Stimulated activated memory B cell treated with anti-CD40 and anti-IgM and Interleukin-4, amounts not matched to agents 10 μg/mL and 1 μg/mL and 100 μg/mL, for 72 hours (primary cell): ENCODE measurements around the gene CCDC3.
"Not testable (repeated sequence)": the region's sequence is repeated elsewhere in the genome, so short reads cannot be mapped to it uniquely, and the experiment has no call there.

Experiments used
- ATAC-seq: fragments of 150-1000 bp; cut with Tn5 transposase; 2 replicates; pipeline ENCODE4 v1.10.0; 2021
- H3K27ac Mint-ChIP-seq: one replicate; pipeline ENCODE4 v1.8.0; 2022; ENCODE audit warnings: mild to moderate bottlenecking, mixed read lengths
- H3K27me3 Mint-ChIP-seq: one replicate; pipeline ENCODE4 v1.8.0; 2022; ENCODE audit warnings: mixed read lengths
- H3K36me3 Mint-ChIP-seq: one replicate; pipeline ENCODE4 v1.8.0; 2022; ENCODE audit warnings: mixed read lengths
- H3K4me1 Mint-ChIP-seq: one replicate; pipeline ENCODE4 v1.8.0; 2022; ENCODE audit warnings: mixed read lengths
- H3K4me3 Mint-ChIP-seq: one replicate; pipeline ENCODE4 v1.8.0; 2022; ENCODE audit warnings: mild to moderate bottlenecking, moderate library complexity, mixed read lengths
- H3K9me3 Mint-ChIP-seq: one replicate; pipeline ENCODE4 v1.8.0; 2022; ENCODE audit warnings: mixed read lengths

CCDC3 gene

GRCh38 chr10:12875100-12875499 lies 126.4 kb downstream of the CCDC3 start:
- Mint-ChIP-seq H3K9me3 (no peaks in the 10 kb centered on the region), H3K36me3 (no peaks in the 10 kb centered on the region), H3K27ac (no peak overlapping the region), H3K27me3 (peaks cover 36% of the 10 kb centered on the region), H3K4me3 (no peak overlapping the region), H3K4me1 (no peaks in the 10 kb centered on the region)
- ATAC-seq, result no peak

- H3K27me3 Mint-ChIP-seq, result peaks cover 36% of the 10 kb centered on the region
- H3K9me3 Mint-ChIP-seq, result no peaks in the 10 kb centered on the region
- no peak overlapping the region for H3K27ac Mint-ChIP-seq
- no peaks in the 10 kb centered on the region for H3K36me3 Mint-ChIP-seq
- ATAC-seq, result no peak
- no peaks in the 10 kb centered on the region for H3K4me1 Mint-ChIP-seq
- H3K4me3 Mint-ChIP-seq, result no peak overlapping the region
Measured at GRCh38 chr10:12874501-12874900, 127.0 kb downstream of the CCDC3 start.

- ATAC-seq, result no peak
- peaks cover 34% of the 10 kb centered on the region for H3K27me3 Mint-ChIP-seq
- no peaks in the 10 kb centered on the region for H3K4me1 Mint-ChIP-seq
- H3K36me3 Mint-ChIP-seq, result no peaks in the 10 kb centered on the region
- H3K9me3 Mint-ChIP-seq, result no peaks in the 10 kb centered on the region
- H3K4me3 Mint-ChIP-seq, result no peak overlapping the region
- H3K27ac Mint-ChIP-seq, result no peak overlapping the region
Measured at GRCh38 chr10:12873172-12873571, 128.3 kb downstream of the CCDC3 start.

- no peak overlapping the region for H3K27ac Mint-ChIP-seq
- H3K27me3 Mint-ChIP-seq, result peaks cover 28% of the 10 kb centered on the region
- no peaks in the 10 kb centered on the region for H3K4me1 Mint-ChIP-seq
- no peaks in the 10 kb centered on the region for H3K9me3 Mint-ChIP-seq
- no peak overlapping the region for H3K4me3 Mint-ChIP-seq
- H3K36me3 Mint-ChIP-seq, result no peaks in the 10 kb centered on the region
- ATAC-seq, result no peak
Measured at GRCh38 chr10:12872577-12872976, 128.9 kb downstream of the CCDC3 start.

- ATAC-seq, result no peak
- no peak overlapping the region for H3K4me3 Mint-ChIP-seq
- H3K36me3 Mint-ChIP-seq, result no peaks in the 10 kb centered on the region
- no peak overlapping the region for H3K27ac Mint-ChIP-seq
- H3K9me3 Mint-ChIP-seq, result no peaks in the 10 kb centered on the region
- H3K27me3 Mint-ChIP-seq, result peaks cover 11% of the 10 kb centered on the region
- no peaks in the 10 kb centered on the region for H3K4me1 Mint-ChIP-seq
Measured at GRCh38 chr10:12869427-12869826, 132.1 kb downstream of the CCDC3 start.

- no peak for ATAC-seq
- Mint-ChIP-seq H3K4me3 (no peak overlapping the region), H3K27ac (no peak overlapping the region), H3K9me3 (no peaks in the 10 kb centered on the region), H3K36me3 (no peaks in the 10 kb centered on the region), H3K4me1 (no peaks in the 10 kb centered on the region), H3K27me3 (peaks cover 3% of the 10 kb centered on the region)
Measured at GRCh38 chr10:12868229-12868628, 133.3 kb downstream of the CCDC3 start.

GRCh38 chr10:12865515-12865914 lies 136.0 kb downstream of the CCDC3 start:
- not testable (repeated sequence) for H3K27me3 Mint-ChIP-seq, H3K36me3 Mint-ChIP-seq, H3K27ac Mint-ChIP-seq, H3K4me3 Mint-ChIP-seq, H3K4me1 Mint-ChIP-seq, H3K9me3 Mint-ChIP-seq, ATAC-seq

- Mint-ChIP-seq H3K4me3 (no peak overlapping the region), H3K9me3 (no peaks in the 10 kb centered on the region), H3K4me1 (no peaks in the 10 kb centered on the region), H3K36me3 (no peaks in the 10 kb centered on the region), H3K27ac (no peak overlapping the region), H3K27me3 (peaks cover 13% of the 10 kb centered on the region)
- no peak for ATAC-seq
Measured at GRCh38 chr10:12862459-12862858, 139.1 kb downstream of the CCDC3 start.

GRCh38 chr10:12854988-12855387 lies 146.5 kb downstream of the CCDC3 start:
- ATAC-seq, result no peak
- no peaks in the 10 kb centered on the region for H3K36me3 Mint-ChIP-seq
- H3K9me3 Mint-ChIP-seq, result peaks cover 2% of the 10 kb centered on the region
- no peaks in the 10 kb centered on the region for H3K4me1 Mint-ChIP-seq
- no peak overlapping the region for H3K4me3 Mint-ChIP-seq
- no peak overlapping the region for H3K27ac Mint-ChIP-seq
- H3K27me3 Mint-ChIP-seq, result peaks cover 46% of the 10 kb centered on the region

- Mint-ChIP-seq H3K9me3 (peaks cover 2% of the 10 kb centered on the region), H3K4me1 (no peaks in the 10 kb centered on the region), H3K27me3 (peaks cover 51% of the 10 kb centered on the region), H3K27ac (no peak overlapping the region), H3K4me3 (no peak overlapping the region), H3K36me3 (no peaks in the 10 kb centered on the region)
- no peak for ATAC-seq
Measured at GRCh38 chr10:12852687-12853086, 148.8 kb downstream of the CCDC3 start.

- Mint-ChIP-seq H3K27me3 (peaks cover 61% of the 10 kb centered on the region), H3K36me3 (no peaks in the 10 kb centered on the region), H3K27ac (no peak overlapping the region), H3K9me3 (no peaks in the 10 kb centered on the region), H3K4me3 (no peak overlapping the region), H3K4me1 (no peaks in the 10 kb centered on the region)
- ATAC-seq, result peak; percentile 45
Measured at GRCh38 chr10:12849319-12850181, 152.0 kb downstream of the CCDC3 start.

GRCh38 chr10:12848439-12849173 lies 152.9 kb downstream of the CCDC3 start:
- peaks cover 65% of the 10 kb centered on the region for H3K27me3 Mint-ChIP-seq
- no peak for ATAC-seq
- no peaks in the 10 kb centered on the region for H3K36me3 Mint-ChIP-seq
- no peaks in the 10 kb centered on the region for H3K9me3 Mint-ChIP-seq
- H3K4me3 Mint-ChIP-seq, result no peak overlapping the region
- H3K27ac Mint-ChIP-seq, result no peak overlapping the region
- H3K4me1 Mint-ChIP-seq, result no peaks in the 10 kb centered on the region

- H3K4me3 Mint-ChIP-seq, result no peak overlapping the region
- no peak for ATAC-seq
- no peaks in the 10 kb centered on the region for H3K4me1 Mint-ChIP-seq
- H3K36me3 Mint-ChIP-seq, result no peaks in the 10 kb centered on the region
- no peaks in the 10 kb centered on the region for H3K9me3 Mint-ChIP-seq
- no peak overlapping the region for H3K27ac Mint-ChIP-seq
- peaks cover 65% of the 10 kb centered on the region for H3K27me3 Mint-ChIP-seq
Measured at GRCh38 chr10:12847361-12847975, 154.0 kb downstream of the CCDC3 start.

GRCh38 chr10:12846718-12847117 lies 154.8 kb downstream of the CCDC3 start:
- peaks cover 62% of the 10 kb centered on the region for H3K27me3 Mint-ChIP-seq
- no peaks in the 10 kb centered on the region for H3K4me1 Mint-ChIP-seq
- H3K4me3 Mint-ChIP-seq, result no peak overlapping the region
- no peak overlapping the region for H3K27ac Mint-ChIP-seq
- no peaks in the 10 kb centered on the region for H3K36me3 Mint-ChIP-seq
- H3K9me3 Mint-ChIP-seq, result no peaks in the 10 kb centered on the region
- ATAC-seq, result no peak
